GM19328 (cell line): ENCODE measurements around the gene LILRA5.
"Not testable (repeated sequence)": the region's sequence is repeated elsewhere in the genome, so short reads cannot be mapped to it uniquely, and the experiment has no call there.

ENCODE experiments used
- ATAC-seq: cut with Tn5 transposase; IDR thresholded peaks from one replicate; pipeline ENCODE4 v1.9.1; 2021; ENCODE audit warnings: mild to moderate bottlenecking, moderate library complexity; ENCODE audit not compliant: unreplicated experiment

Gene LILRA5

GRCh38 chr19:54312436-54313377 is at the start of gene LILRA5:
LILRA5 (minus strand) TSS chr19:54313166; CDS start chr19:54313019, 147 bp downstream.
- ATAC-seq: no peak

- ATAC-seq: not testable (repeated sequence)
Observed at GRCh38 chr19:54361680-54362422, 48.9 kb upstream of the LILRA5 start.

GRCh38 chr19:54359149-54359820 is 46.3 kb upstream of the LILRA5 start:
- not testable (repeated sequence) for ATAC-seq

- no peak for ATAC-seq
Observed at GRCh38 chr19:54357381-54357780, 44.4 kb upstream of the LILRA5 start.

- ATAC-seq: no peak
Observed at GRCh38 chr19:54356444-54357056, 43.6 kb upstream of the LILRA5 start.

GRCh38 chr19:54355675-54356074 is 42.7 kb upstream of the LILRA5 start:
- ATAC-seq: no peak

GRCh38 chr19:54354761-54355160 is 41.8 kb upstream of the LILRA5 start:
- no peak for ATAC-seq

GRCh38 chr19:54352546-54352945 is 39.6 kb upstream of the LILRA5 start:
- ATAC-seq: no peak

- ATAC-seq: no peak
Observed at GRCh38 chr19:54352041-54352440, 39.1 kb upstream of the LILRA5 start.

GRCh38 chr19:54351474-54351873 is 38.5 kb upstream of the LILRA5 start:
- no peak for ATAC-seq

- ATAC-seq: no peak
Observed at GRCh38 chr19:54345938-54346386, 33.0 kb upstream of the LILRA5 start.

GRCh38 chr19:54343868-54344267 is 30.9 kb upstream of the LILRA5 start:
- ATAC-seq: no peak

- ATAC-seq: no peak
Observed at GRCh38 chr19:54341295-54341694, 28.3 kb upstream of the LILRA5 start.

- ATAC-seq: no peak
Observed at GRCh38 chr19:54339646-54340358, 26.8 kb upstream of the LILRA5 start.

GRCh38 chr19:54338521-54338920 is 25.6 kb upstream of the LILRA5 start:
- no peak for ATAC-seq

GRCh38 chr19:54337858-54338230 is 24.9 kb upstream of the LILRA5 start:
- no peak for ATAC-seq

GRCh38 chr19:54336893-54337857 is 24.2 kb upstream of the LILRA5 start:
- ATAC-seq: no peak

GRCh38 chr19:54335979-54336892 is 23.3 kb upstream of the LILRA5 start:
- ATAC-seq: no peak
